Adrenal gland (tissue), 12 donors: ENCODE measurements around the gene SPDL1. TPM values are rescaled to one million over a fixed set of nuclear protein-coding genes. Genes with fewer than 3 reads are reported as not detected.

Experiments
- DNase-seq, 7 donors: peaks; one replicate each; pipeline ENCODE4 v3.0.0-alpha.2; 2019 to 2020
- H3K27ac ChIP-seq, 5 donors: fragments of 200-600 bp; sonication (generic) in 4 of 5; 1 replicate in 3 of 5; 2 replicates in 2 of 5; pipeline versions ENCODE4 v1.5.1 to v1.8.0; 2016 to 2020; ENCODE audit warnings: mild to moderate bottlenecking in 1 of 5
- H3K27me3 ChIP-seq: fragments of 200-600 bp; 2 replicates; pipeline ENCODE4 v1.8.0; 2021
- H3K36me3 ChIP-seq, 2 donors: fragments of 200-600 bp; replicated peaks in 1 of 2; 1 replicate in 1 of 2; 2 replicates in 1 of 2; pipeline versions ENCODE4 v1.5.1 to v1.8.0; 2018 to 2022
- H3K4me1 ChIP-seq, 2 donors: fragments of 200-600 bp; replicated peaks in 1 of 2; 1 replicate in 1 of 2; 2 replicates in 1 of 2; pipeline versions ENCODE4 v1.5.1 to v1.8.0; 2018 to 2021
- H3K4me3 ChIP-seq, 4 donors: fragments of 200-600 bp; sonication (generic) in 3 of 4; one replicate each; pipeline ENCODE4 v1.5.1; 2016 to 2018
- H3K9me3 ChIP-seq, 3 donors: fragments of 200-600 bp; sonication (generic) in 1 of 3; replicated peaks in 1 of 3; 1 replicate in 2 of 3; 2 replicates in 1 of 3; pipeline versions ENCODE4 v1.5.1 to v1.8.0; 2016 to 2021
- CTCF ChIP-seq, 6 experiments: fragments of 450-650 bp in 4 of 6; fragments of 200-600 bp in 2 of 6; sonication (generic) in 1 of 6; IDR thresholded peaks; 1 replicate in 5 of 6; 2 replicates in 1 of 6; pipeline versions ENCODE4 v1.5.1 to v1.8.0; 2016 to 2021; ENCODE audit warnings: antibody characterized with exemption in 6 of 6, mild to moderate bottlenecking in 2 of 6, moderate library complexity in 1 of 6
- POLR2A ChIP-seq, 2 donors: fragments of 450-650 bp; IDR thresholded peaks; one replicate each; pipeline ENCODE4 v1.6.1; 2017; ENCODE audit warnings: antibody characterized with exemption in 2 of 2, mild to moderate bottlenecking in 2 of 2, moderate library complexity in 1 of 2
- WGBS, 4 donors: extraction: QIAGEN DNeasy Blood & Tissue Kit in 2 of 4; methylation state at CpG; one replicate each; pipeline versions ENCODE4 v1.1.5 to v1.1.7; 2013 to 2017; 5-methylcytosine and 5-hydroxymethylcytosine counted together
- intact Hi-C, 2 donors: fragments of 100-400 bp; cut with DNase I; formaldehyde crosslinking; loops; one replicate each; pipeline versions ENCODE4 v1.14.1 to v1.15.0; 2022 to 2023
- polyA plus RNA-seq, 3 donors: library from polyadenylated mRNA; stranded (reverse); fragments of 200-250 nt in 2 of 3; fragments of 350-450 nt in 1 of 3; fragmentation: Illumina TruSeq in 1 of 3; extraction: RNeasy Lipid Tissue Mini Kit (QIAGEN cat#74804) in 1 of 3; gene quantifications; one replicate each; pipeline ENCODE4 v1.2.3, GENCODE V29; 2013 to 2014
- total RNA-seq, 9 donors: library from RNA; depleted of rRNA in 4 of 9; stranded (reverse); fragments of >200 nt in 4 of 9; fragments of 120-200 nt in 1 of 9; fragmentation: NEBNext Ultra II Directional in 1 of 9; extraction: Animal tissue kit (Norgen Biotek cat#: 25700) in 1 of 9; gene quantifications; one replicate each; pipeline versions ENCODE4 v1.1.0 to v1.2.4, GENCODE V29; 2013 to 2023
- donor health status: healthy with polysubstance abuse.
- donor health status: Bipolar disorder and iron deficiency.
- donor health status: DM: yes; HTN: yes; CAD: no.
- donor health status: DM: no; HTN: no; CAD: no.
- donor health status: DM: no; HTN: no; CAD: no.
- donor health status: DM: yes; HTN: yes; CAD: no.

The SPDL1 gene
- total and polyA plus RNA-seq, 12 donors = 0.72 to 16.4 (median 6.5) TPM

GRCh38 chr5:169592937-169593650 lies 9.5 kb downstream of the SPDL1 start:
- H3K4me3 ChIP-seq = no peak overlapping the region
- H3K9me3 ChIP-seq = no peaks in the 10 kb centered on the region
- H3K36me3 ChIP-seq = peaks cover 0 to 49% of the 10 kb centered on the region in 2 donors
- WGBS, 4 donors = 96 to 99% (median 97%) methylated on average over 6 of the region's 6 CpGs
- DNase-seq = no peak
- no peak for TF ChIP-seq CTCF (IDR thresholded peaks at IDR 0.05)
- TF ChIP-seq POLR2A (IDR thresholded peaks at IDR 0.05) = no peak
- H3K27me3 ChIP-seq = no peaks in the 10 kb centered on the region
- H3K4me1 ChIP-seq = no peaks in the 10 kb centered on the region
- no peak overlapping the region for H3K27ac ChIP-seq
- intact Hi-C loops = no loop called here

GRCh38 chr5:169595172-169595820 lies 11.7 kb downstream of the SPDL1 start:
- Histone ChIP-seq H3K36me3 (peaks cover 0 to 58% of the 10 kb centered on the region in 2 donors), H3K27me3 (no peaks in the 10 kb centered on the region), H3K4me3 (no peak overlapping the region), H3K27ac (no peak overlapping the region), H3K4me1 (no peaks in the 10 kb centered on the region), H3K9me3 (no peaks in the 10 kb centered on the region)
- no peak for DNase-seq
- no peak for TF ChIP-seq CTCF (IDR thresholded peaks at IDR 0.05)
- TF ChIP-seq POLR2A (IDR thresholded peaks at IDR 0.05) = no peak
- intact Hi-C loops = no loop called here
- WGBS, 4 donors = 89 to 93% (median 90%) methylated on average over 1 of the region's 1 CpG

DNA sequence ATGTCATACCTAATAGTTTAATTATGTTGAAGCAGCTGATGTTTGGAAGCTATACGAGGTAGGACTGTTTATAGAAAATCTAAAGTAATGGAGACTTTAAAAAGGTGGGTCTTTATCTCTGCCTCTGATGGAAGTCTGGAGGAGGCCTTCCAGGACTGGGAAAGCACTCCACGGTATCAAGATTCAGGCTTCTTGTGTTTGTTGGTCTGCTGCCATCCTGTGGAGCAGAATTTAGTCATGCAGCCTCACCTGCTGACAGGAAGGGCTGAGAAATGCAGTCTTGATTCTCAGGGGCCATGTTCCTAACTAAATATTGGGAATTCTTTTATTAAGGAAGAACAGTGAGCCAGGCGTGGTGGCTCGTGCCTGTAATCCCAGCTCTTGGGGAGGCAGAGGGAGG lies 15.9 kb downstream of the SPDL1 start:
- Histone ChIP-seq H3K4me1 (no peaks in the 10 kb centered on the region), H3K27me3 (no peaks in the 10 kb centered on the region), H3K36me3 (peaks cover 0 to 47% of the 10 kb centered on the region in 2 donors), H3K4me3 (no peak overlapping the region), H3K9me3 (no peaks in the 10 kb centered on the region), H3K27ac (no peak overlapping the region)
- intact Hi-C loops = no loop called here
- TF ChIP-seq CTCF (IDR thresholded peaks at IDR 0.05) (no peak), POLR2A (IDR thresholded peaks at IDR 0.05) (no peak)
- 90 to 95% (median 94%) methylated on average over 4 of the region's 4 CpGs for WGBS, 4 donors
- no peak for DNase-seq

- Histone ChIP-seq H3K9me3 (no peaks in the 10 kb centered on the region), H3K4me3 (no peak overlapping the region), H3K36me3 (peaks cover 0 to 23% of the 10 kb centered on the region in 2 donors), H3K4me1 (no peaks in the 10 kb centered on the region), H3K27me3 (no peaks in the 10 kb centered on the region), H3K27ac (no peak overlapping the region)
- no peak for TF ChIP-seq POLR2A (IDR thresholded peaks at IDR 0.05)
- no peak for TF ChIP-seq CTCF (IDR thresholded peaks at IDR 0.05)
- intact Hi-C loops = no loop called here
- no peak for DNase-seq
Observed at GRCh38 chr5:169602535-169602934, 19.0 kb downstream of the SPDL1 start.
